ENCODE data around the gene SLC16A14. TPM values are rescaled to one million over a fixed set of nuclear protein-coding genes. Genes with fewer than 3 reads are reported as not detected.
A peak's percentile ranks its signal among the peaks of the same experiment; 100 is the strongest.

The SLC16A14 gene
- total RNA-seq, 1 donor from 2014 or later, result 3.6 TPM

- H3K4me1 Mint-ChIP-seq (ENCODE audit: low read depth), result peaks cover 4% of the 10 kb centered on the region
- peaks cover 10% of the 10 kb centered on the region for H3K9me3 Mint-ChIP-seq (ENCODE audit: low read depth)
- no peak overlapping the region for H3K4me3 Mint-ChIP-seq (ENCODE audit: low read depth)
- H3K27me3 Mint-ChIP-seq, result no peaks in the 10 kb centered on the region
- peaks cover 11% of the 10 kb centered on the region for H3K36me3 Mint-ChIP-seq (ENCODE audit: insufficient read depth)
- no peak overlapping the region for H3K27ac Mint-ChIP-seq
- no peak for DNase-seq (ENCODE audit: low spot score, unreplicated experiment)
- TF ChIP-seq CTCF (IDR thresholded peaks at IDR 0.05; ENCODE audit: unreplicated experiment), result no peak
Measured at GRCh38 chr2:230012267-230012884, 56.3 kb downstream of the SLC16A14 start.

GRCh38 chr2:230011617-230012016, 57.1 kb downstream of the SLC16A14 start:
- no peak overlapping the region for H3K27ac Mint-ChIP-seq
- no peak for DNase-seq (ENCODE audit: low spot score, unreplicated experiment)
- H3K36me3 Mint-ChIP-seq (ENCODE audit: insufficient read depth), result peaks cover 11% of the 10 kb centered on the region
- H3K4me1 Mint-ChIP-seq (ENCODE audit: low read depth), result peaks cover 4% of the 10 kb centered on the region
- H3K4me3 Mint-ChIP-seq (ENCODE audit: low read depth), result no peak overlapping the region
- no peak for TF ChIP-seq CTCF (IDR thresholded peaks at IDR 0.05; ENCODE audit: unreplicated experiment)
- H3K27me3 Mint-ChIP-seq, result no peaks in the 10 kb centered on the region
- H3K9me3 Mint-ChIP-seq (ENCODE audit: low read depth), result peaks cover 10% of the 10 kb centered on the region

- no peak overlapping the region for H3K4me3 Mint-ChIP-seq (ENCODE audit: low read depth)
- DNase-seq (ENCODE audit: low spot score, unreplicated experiment), result no peak
- H3K4me1 Mint-ChIP-seq (ENCODE audit: low read depth), result peaks cover 4% of the 10 kb centered on the region
- peaks cover 3% of the 10 kb centered on the region for H3K9me3 Mint-ChIP-seq (ENCODE audit: low read depth)
- H3K27me3 Mint-ChIP-seq, result no peaks in the 10 kb centered on the region
- peaks cover 6% of the 10 kb centered on the region for H3K36me3 Mint-ChIP-seq (ENCODE audit: insufficient read depth)
- TF ChIP-seq CTCF (IDR thresholded peaks at IDR 0.05; ENCODE audit: unreplicated experiment), result no peak
- no peak overlapping the region for H3K27ac Mint-ChIP-seq
Measured at GRCh38 chr2:230010501-230010900, 58.2 kb downstream of the SLC16A14 start.

- no peaks in the 10 kb centered on the region for H3K9me3 Mint-ChIP-seq (ENCODE audit: low read depth)
- H3K4me1 Mint-ChIP-seq (ENCODE audit: low read depth), result peaks cover 4% of the 10 kb centered on the region
- DNase-seq (ENCODE audit: low spot score, unreplicated experiment), result no peak
- H3K27me3 Mint-ChIP-seq, result no peaks in the 10 kb centered on the region
- H3K27ac Mint-ChIP-seq, result peak overlapping the region; percentile 7
- H3K4me3 Mint-ChIP-seq (ENCODE audit: low read depth), result no peak overlapping the region
- no peaks in the 10 kb centered on the region for H3K36me3 Mint-ChIP-seq (ENCODE audit: insufficient read depth)
- no peak for TF ChIP-seq CTCF (IDR thresholded peaks at IDR 0.05; ENCODE audit: unreplicated experiment)
Measured at GRCh38 chr2:230008708-230009066, 60.0 kb downstream of the SLC16A14 start.

- peak; percentile 76 for TF ChIP-seq CTCF (IDR thresholded peaks at IDR 0.05; ENCODE audit: unreplicated experiment)
- no peaks in the 10 kb centered on the region for H3K27me3 Mint-ChIP-seq
- H3K9me3 Mint-ChIP-seq (ENCODE audit: low read depth), result no peaks in the 10 kb centered on the region
- H3K36me3 Mint-ChIP-seq (ENCODE audit: insufficient read depth), result no peaks in the 10 kb centered on the region
- H3K27ac Mint-ChIP-seq, result no peak overlapping the region
- peak; percentile 48 for DNase-seq (ENCODE audit: low spot score, unreplicated experiment)
- H3K4me3 Mint-ChIP-seq (ENCODE audit: low read depth), result no peak overlapping the region
- peaks cover 4% of the 10 kb centered on the region for H3K4me1 Mint-ChIP-seq (ENCODE audit: low read depth)
Measured at GRCh38 chr2:230007931-230008707, 60.6 kb downstream of the SLC16A14 start.

Data from progenitor cell of endocrine pancreas (in vitro differentiated cells).